GM12873 (cell line): ENCODE measurements around the gene BCL2.

Experiments
- CTCF ChIP-seq: IDR thresholded peaks from 2 replicates; pipeline ENCODE4 v1.5.1; 2012; ENCODE audit warnings: low read depth, mild to moderate bottlenecking, moderate library complexity, low read length, control low read depth; ENCODE audit not compliant: insufficient read depth; ENCODE audit errors: missing control alignments

The BCL2 gene

GRCh38 chr18:63259567-63260379, 59.8 kb downstream of the BCL2 start:
- TF ChIP-seq CTCF = no peak

- TF ChIP-seq CTCF = no peak
Measured at GRCh38 chr18:63258749-63259566, 60.6 kb downstream of the BCL2 start.

- TF ChIP-seq CTCF = no peak
Measured at GRCh38 chr18:63257453-63257852, 62.1 kb downstream of the BCL2 start.

- no peak for TF ChIP-seq CTCF
Measured at GRCh38 chr18:63255435-63255834, 64.1 kb downstream of the BCL2 start.

- no peak for TF ChIP-seq CTCF
Measured at GRCh38 chr18:63254716-63255399, 64.7 kb downstream of the BCL2 start.

GRCh38 chr18:63253428-63254372, 65.9 kb downstream of the BCL2 start:
- TF ChIP-seq CTCF = no peak
